ENCODE data around the gene WDR1. TPM values are rescaled to one million over a fixed set of nuclear protein-coding genes. Genes with fewer than 3 reads are reported as not detected.

WDR1 gene
- total RNA-seq, 1 experiment from 2014 or later, result 246 TPM

DNA sequence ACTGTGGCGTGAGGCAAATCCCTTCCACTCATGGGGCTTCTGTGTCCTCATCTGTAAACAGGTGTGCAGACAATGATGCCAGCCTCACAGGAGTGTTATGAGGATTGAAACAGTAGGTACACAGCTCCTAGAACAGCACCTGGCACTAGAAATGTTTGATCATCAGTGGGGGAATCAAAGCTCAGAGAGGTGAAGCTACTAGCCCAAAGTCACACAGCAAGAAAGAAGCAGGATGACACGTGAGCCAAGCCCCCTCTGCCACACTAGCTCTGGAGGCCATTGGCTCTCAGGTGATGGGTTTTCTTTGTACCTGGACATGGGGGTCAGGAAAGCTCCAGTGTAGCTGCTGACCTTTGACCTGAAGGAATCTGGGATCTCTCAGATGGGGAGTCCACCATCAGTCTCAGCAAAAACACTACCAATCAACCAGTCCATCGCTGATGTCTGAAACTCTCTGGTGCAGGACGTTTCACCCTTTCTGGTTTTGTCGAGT lies 81.9 kb downstream of the WDR1 start:
- no peaks in the 10 kb centered on the region for H3K9me3 Mint-ChIP-seq (ENCODE audit: unreplicated experiment)
- no peak for DNase-seq (ENCODE audit: unreplicated experiment)
- ChIA-PET POLR2A (interaction anchor here (0.7 to 1.0 kb wide), 2 partner anchors 13 to 255 kb away, joined by 4 to 7 read pairs; partner anchors contain the start of gene SLC2A9), CTCF (interaction anchor here (0.6 to 1.6 kb wide), 4 partner anchors 10 to 28 kb away, joined by 3 to 5 read pairs (median 3); no protein-coding TSS in a partner anchor)
- intact Hi-C loops (cut with micrococcal nuclease), result no loop called here
- TF ChIP-seq, protein P1, sequence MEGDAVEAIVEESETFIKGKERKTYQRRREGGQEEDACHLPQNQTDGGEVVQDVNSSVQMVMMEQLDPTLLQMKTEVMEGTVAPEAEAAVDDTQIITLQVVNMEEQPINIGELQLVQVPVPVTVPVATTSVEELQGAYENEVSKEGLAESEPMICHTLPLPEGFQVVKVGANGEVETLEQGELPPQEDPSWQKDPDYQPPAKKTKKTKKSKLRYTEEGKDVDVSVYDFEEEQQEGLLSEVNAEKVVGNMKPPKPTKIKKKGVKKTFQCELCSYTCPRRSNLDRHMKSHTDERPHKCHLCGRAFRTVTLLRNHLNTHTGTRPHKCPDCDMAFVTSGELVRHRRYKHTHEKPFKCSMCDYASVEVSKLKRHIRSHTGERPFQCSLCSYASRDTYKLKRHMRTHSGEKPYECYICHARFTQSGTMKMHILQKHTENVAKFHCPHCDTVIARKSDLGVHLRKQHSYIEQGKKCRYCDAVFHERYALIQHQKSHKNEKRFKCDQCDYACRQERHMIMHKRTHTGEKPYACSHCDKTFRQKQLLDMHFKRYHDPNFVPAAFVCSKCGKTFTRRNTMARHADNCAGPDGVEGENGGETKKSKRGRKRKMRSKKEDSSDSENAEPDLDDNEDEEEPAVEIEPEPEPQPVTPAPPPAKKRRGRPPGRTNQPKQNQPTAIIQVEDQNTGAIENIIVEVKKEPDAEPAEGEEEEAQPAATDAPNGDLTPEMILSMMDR (IDR thresholded peaks at IDR 0.05; ENCODE audit: unreplicated experiment), result no peak
- no peak overlapping the region for H3K27ac Mint-ChIP-seq (ENCODE audit: low read depth, unreplicated experiment)
- H3K4me3 Mint-ChIP-seq (ENCODE audit: unreplicated experiment), result no peak overlapping the region
- no peaks in the 10 kb centered on the region for H3K36me3 Mint-ChIP-seq (ENCODE audit: insufficient read depth, unreplicated experiment)
- peaks cover 21% of the 10 kb centered on the region for H3K4me1 Mint-ChIP-seq (ENCODE audit: insufficient read depth, unreplicated experiment)
- no TSS peak for BruUV-seq (replicated peaks)
- H3K27me3 Mint-ChIP-seq (ENCODE audit: insufficient read depth, unreplicated experiment), result no peaks in the 10 kb centered on the region

GRCh38 chr4:10034136-10034535 lies 82.5 kb downstream of the WDR1 start:
- ChIA-PET CTCF (interaction anchor here (0.6 to 1.6 kb wide), 6 partner anchors 10 to 29 kb away, joined by 3 to 7 read pairs (median 4); no protein-coding TSS in a partner anchor), POLR2A (interaction anchor here (0.7 to 5.3 kb wide), 3 partner anchors 13 to 254 kb away, joined by 3 to 28 read pairs (median 4); partner anchors contain the start of gene SLC2A9)
- Mint-ChIP-seq H3K27me3 (ENCODE audit: insufficient read depth, unreplicated experiment) (no peaks in the 10 kb centered on the region), H3K4me3 (ENCODE audit: unreplicated experiment) (no peak overlapping the region), H3K9me3 (ENCODE audit: unreplicated experiment) (no peaks in the 10 kb centered on the region), H3K27ac (ENCODE audit: low read depth, unreplicated experiment) (no peak overlapping the region), H3K4me1 (ENCODE audit: insufficient read depth, unreplicated experiment) (peaks cover 21% of the 10 kb centered on the region), H3K36me3 (ENCODE audit: insufficient read depth, unreplicated experiment) (no peaks in the 10 kb centered on the region)
- TF ChIP-seq, protein P1 (IDR thresholded peaks at IDR 0.05; ENCODE audit: unreplicated experiment), result no peak
- intact Hi-C loops (cut with micrococcal nuclease), result no loop called here
- no peak for DNase-seq (ENCODE audit: unreplicated experiment)
- no TSS peak for BruUV-seq (replicated peaks)

DNA sequence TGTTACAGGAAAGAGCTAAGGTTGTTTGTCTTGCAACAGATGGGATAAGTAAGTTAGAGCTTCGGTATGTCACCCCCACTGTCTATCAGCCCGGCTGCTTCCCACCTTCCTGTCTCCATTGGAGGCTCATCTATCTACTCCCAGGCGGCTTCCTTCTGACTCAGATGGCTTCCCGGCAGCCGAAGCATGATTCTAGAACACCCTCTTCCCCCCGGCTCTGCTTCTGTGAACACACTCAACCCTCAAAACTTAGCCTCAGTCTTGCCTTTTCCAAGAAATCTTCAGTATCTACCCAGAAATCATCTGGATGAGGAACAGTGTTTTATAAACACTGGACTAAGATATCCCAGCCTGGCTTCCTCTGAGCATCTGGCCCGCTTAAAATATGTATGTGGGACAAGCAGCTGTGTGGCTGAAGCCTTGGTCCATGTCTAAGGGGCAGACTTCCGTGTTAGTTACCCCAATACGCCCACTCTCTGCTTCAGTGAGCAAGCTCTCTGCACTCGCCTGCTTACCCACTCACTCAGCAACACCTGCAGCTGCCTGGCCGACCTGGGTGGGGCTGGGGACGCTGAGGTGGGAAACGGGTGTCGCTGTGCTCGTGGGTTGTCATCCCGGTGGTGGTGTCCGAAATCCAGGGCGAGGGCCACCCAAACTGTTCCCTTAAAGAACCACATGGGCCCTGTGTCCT lies 83.3 kb downstream of the WDR1 start:
- Mint-ChIP-seq H3K4me3 (ENCODE audit: unreplicated experiment) (no peak overlapping the region), H3K9me3 (ENCODE audit: unreplicated experiment) (no peaks in the 10 kb centered on the region), H3K4me1 (ENCODE audit: insufficient read depth, unreplicated experiment) (peaks cover 27% of the 10 kb centered on the region), H3K27me3 (ENCODE audit: insufficient read depth, unreplicated experiment) (no peaks in the 10 kb centered on the region), H3K36me3 (ENCODE audit: insufficient read depth, unreplicated experiment) (no peaks in the 10 kb centered on the region), H3K27ac (ENCODE audit: low read depth, unreplicated experiment) (no peak overlapping the region)
- ChIA-PET CTCF (interaction anchor here (0.6 to 1.5 kb wide), 8 partner anchors 12 to 369 kb away, joined by 3 to 10 read pairs (median 4); partner anchors contain the start of gene SLC2A9), POLR2A (interaction anchor here (0.8 to 5.3 kb wide), 7 partner anchors 10 to 83 kb away, joined by 3 to 28 read pairs (median 6); partner anchors contain the start of genes SLC2A9 and WDR1)
- BruUV-seq (replicated peaks), result no TSS peak
- TF ChIP-seq, protein P1 (IDR thresholded peaks at IDR 0.05; ENCODE audit: unreplicated experiment), result no peak
- DNase-seq (ENCODE audit: unreplicated experiment), result peak; percentile 67
- intact Hi-C loops (cut with micrococcal nuclease), result no loop called here

- Mint-ChIP-seq H3K4me1 (ENCODE audit: insufficient read depth, unreplicated experiment) (peaks cover 27% of the 10 kb centered on the region), H3K9me3 (ENCODE audit: unreplicated experiment) (no peaks in the 10 kb centered on the region), H3K27me3 (ENCODE audit: insufficient read depth, unreplicated experiment) (no peaks in the 10 kb centered on the region), H3K27ac (ENCODE audit: low read depth, unreplicated experiment) (no peak overlapping the region), H3K4me3 (ENCODE audit: unreplicated experiment) (no peak overlapping the region), H3K36me3 (ENCODE audit: insufficient read depth, unreplicated experiment) (no peaks in the 10 kb centered on the region)
- intact Hi-C loops (cut with micrococcal nuclease), result no loop called here
- ChIA-PET POLR2A (interaction anchor here (0.8 to 5.3 kb wide), 6 partner anchors 9 to 84 kb away, joined by 3 to 28 read pairs (median 6); partner anchors contain the start of genes SLC2A9 and WDR1), CTCF (interaction anchor here (0.6 to 1.5 kb wide), 8 partner anchors 11 to 875 kb away, joined by 3 to 10 read pairs (median 3); partner anchors contain the start of gene SLC2A9)
- BruUV-seq (replicated peaks), result no TSS peak
- TF ChIP-seq, protein P1 (IDR thresholded peaks at IDR 0.05; ENCODE audit: unreplicated experiment), result no peak
- DNase-seq (ENCODE audit: unreplicated experiment), result peak; percentile 95
These were observed 84.0 kb downstream of the WDR1 start for GRCh38 chr4:10032625-10033024.
